GM19467 (cell line): Measurements from ENCODE around the gene KCNJ6.
"Not testable (repeated sequence)": the region's sequence is repeated elsewhere in the genome, so short reads cannot be mapped to it uniquely, and the experiment has no call there.

Experiments used
- ATAC-seq: cut with Tn5 transposase; IDR thresholded peaks from one replicate; pipeline ENCODE4 v1.9.1; 2021; ENCODE audit warnings: mild to moderate bottlenecking, moderate library complexity; ENCODE audit not compliant: unreplicated experiment

The KCNJ6 gene

GRCh38 chr21:37622755-37623154 is 293.5 kb downstream of the KCNJ6 start:
- ATAC-seq: no peak

DNA sequence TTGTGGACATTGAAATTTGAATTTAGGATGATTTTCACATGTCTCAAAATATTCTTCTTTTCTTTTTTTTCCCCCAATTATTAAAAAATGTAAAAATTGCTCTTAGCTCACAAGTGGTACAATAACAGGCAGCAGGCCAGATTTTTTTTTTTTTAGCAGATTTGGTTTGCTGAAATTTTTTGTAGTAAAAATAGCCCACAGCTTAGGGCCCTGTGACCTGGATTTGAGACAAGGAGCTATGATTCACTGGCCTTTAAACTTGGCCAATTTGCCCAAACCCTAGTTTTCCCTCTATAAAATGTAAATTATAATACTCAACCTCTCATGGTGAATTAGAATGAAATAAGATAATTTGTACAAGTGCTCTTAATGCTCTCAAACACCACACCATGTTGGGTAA is 295.9 kb downstream of the KCNJ6 start:
- ATAC-seq: no peak

GRCh38 chr21:37619464-37619974 is 296.7 kb downstream of the KCNJ6 start:
- no peak for ATAC-seq

- ATAC-seq: no peak
These were observed 298.2 kb downstream of the KCNJ6 start for GRCh38 chr21:37618081-37618480.

DNA sequence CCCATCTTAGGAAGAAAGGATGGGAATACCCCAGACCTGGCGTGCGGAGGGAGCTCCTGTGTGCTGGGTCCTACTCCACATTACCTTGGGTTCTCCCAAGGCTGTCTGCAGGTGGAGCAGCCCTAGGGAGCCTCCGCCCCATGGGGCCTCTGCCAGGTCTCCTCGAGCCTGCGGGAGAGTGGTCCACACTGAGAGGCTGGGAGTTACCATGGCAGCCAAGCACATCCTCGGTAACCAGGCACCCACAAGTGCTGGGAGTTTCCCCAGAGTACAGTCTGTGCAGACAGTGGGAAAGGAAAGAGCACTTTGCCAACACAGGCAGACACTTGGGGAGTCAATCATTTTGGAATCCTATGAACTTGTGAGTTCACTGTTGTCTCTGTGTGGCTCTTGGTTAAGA is 300.3 kb downstream of the KCNJ6 start:
- ATAC-seq: no peak

- no peak for ATAC-seq
These were observed 301.8 kb downstream of the KCNJ6 start for GRCh38 chr21:37614351-37614875.

DNA sequence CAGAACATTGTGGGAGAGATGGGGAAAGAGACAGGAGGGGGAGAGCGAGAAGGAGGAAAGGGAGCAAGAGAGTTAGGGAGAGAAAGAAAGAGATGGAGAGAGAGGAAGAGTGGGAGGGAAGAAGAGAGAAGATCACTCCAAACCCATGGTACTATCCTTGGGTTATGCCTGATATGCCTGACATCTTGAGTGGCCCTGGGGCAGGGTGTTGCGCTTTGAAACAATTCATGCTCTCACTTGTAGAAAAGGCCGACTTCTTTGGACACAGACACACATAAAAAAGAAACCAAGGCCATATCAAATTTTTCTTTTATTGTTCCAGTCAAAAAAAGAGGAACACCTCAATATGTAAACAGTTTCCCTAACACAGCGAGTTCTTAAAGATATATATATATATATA is 309.2 kb downstream of the KCNJ6 start:
- no peak for ATAC-seq

GRCh38 chr21:37606549-37606948 is 309.7 kb downstream of the KCNJ6 start:
- ATAC-seq: no peak

- ATAC-seq: no peak
These were observed 311.3 kb downstream of the KCNJ6 start for GRCh38 chr21:37605006-37605405.

DNA sequence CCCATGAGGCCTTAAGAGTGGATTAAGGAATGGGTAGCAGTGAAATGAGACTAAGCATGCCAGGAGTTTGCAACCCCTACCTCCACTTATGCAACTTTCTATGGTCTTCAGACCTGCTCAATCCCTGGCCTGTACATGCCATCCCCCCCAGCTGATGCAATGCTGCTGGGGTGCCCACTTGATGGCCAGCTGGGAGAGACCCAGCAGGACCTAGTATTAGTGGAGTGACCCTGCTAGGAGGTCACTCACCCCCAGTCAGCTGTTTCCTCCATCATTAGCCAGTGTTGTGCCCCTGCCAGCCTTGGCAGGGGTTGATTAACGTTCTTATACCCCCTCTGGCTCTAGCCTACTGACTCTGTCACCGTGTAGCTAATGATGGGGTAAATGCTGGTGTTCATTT is 313.1 kb downstream of the KCNJ6 start:
- ATAC-seq: no peak

GRCh38 chr21:37601915-37602314 is 314.3 kb downstream of the KCNJ6 start:
- no peak for ATAC-seq

DNA sequence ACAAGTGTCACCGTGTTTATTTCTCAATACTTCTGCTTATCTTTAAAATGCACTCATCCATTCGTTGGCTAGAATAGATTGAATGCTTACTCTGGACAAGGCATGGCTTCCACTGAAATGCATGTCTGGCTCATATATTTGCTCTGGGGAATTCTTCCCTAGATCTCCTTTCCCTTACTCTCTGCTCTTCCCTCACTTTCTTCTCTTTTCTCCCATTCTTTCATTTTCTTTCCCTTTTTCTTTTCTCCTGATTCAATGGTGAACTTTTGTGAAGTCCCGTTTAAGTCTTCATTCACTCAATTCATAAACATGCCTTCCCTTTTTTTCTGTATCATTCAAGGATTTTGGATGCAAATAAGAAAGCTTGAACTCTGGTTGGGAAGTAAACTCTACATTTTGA is 315.2 kb downstream of the KCNJ6 start:
- no peak for ATAC-seq

DNA sequence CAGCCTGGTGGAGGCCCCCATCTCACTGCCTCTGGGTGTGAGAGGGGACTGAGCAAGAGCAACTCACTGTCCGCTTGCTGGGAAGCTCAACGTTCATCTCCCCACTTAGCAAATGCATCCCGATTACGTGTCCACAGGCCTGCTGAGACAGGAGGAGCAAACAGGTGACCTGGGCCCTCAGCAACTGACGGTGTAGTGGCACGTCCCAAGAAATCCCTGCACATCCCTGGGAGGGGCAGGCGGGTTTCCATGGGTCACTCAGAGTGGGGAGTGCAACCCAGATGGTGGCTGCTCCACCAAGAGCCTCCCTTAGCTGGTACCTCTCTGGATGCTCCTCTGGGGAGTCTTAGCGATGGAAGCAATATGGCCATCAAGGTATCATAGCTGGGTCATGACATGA is 320.3 kb downstream of the KCNJ6 start:
- ATAC-seq: no peak

- no peak for ATAC-seq
These were observed 321.7 kb downstream of the KCNJ6 start for GRCh38 chr21:37594472-37594951.

- ATAC-seq: no peak
These were observed 322.4 kb downstream of the KCNJ6 start for GRCh38 chr21:37593740-37594471.

GRCh38 chr21:37593015-37593414 is 323.2 kb downstream of the KCNJ6 start:
- no peak for ATAC-seq

GRCh38 chr21:37592496-37592895 is 323.8 kb downstream of the KCNJ6 start:
- ATAC-seq: no peak

DNA sequence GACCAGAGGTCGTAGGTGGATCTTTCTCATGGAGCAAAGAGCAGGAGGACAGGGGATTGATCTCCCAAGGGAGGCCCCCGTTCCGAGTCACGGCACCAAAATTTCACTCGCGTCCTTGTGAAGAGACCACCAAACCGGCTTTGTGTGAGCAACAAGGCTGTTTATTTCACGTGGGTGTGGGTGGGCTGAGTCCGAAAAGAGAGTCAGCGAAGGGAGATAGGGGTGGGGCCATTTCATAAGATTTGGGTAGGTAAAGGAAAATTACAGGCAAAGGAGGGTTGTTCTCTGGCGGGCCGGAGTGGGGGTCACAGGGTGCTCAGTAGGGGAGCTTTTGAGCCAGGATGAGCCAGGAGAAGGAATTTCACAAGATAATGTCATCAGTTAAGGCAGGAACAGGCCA is 324.3 kb downstream of the KCNJ6 start:
- ATAC-seq: not testable (repeated sequence)

GRCh38 chr21:37590836-37591235 is 325.4 kb downstream of the KCNJ6 start:
- not testable (repeated sequence) for ATAC-seq

DNA sequence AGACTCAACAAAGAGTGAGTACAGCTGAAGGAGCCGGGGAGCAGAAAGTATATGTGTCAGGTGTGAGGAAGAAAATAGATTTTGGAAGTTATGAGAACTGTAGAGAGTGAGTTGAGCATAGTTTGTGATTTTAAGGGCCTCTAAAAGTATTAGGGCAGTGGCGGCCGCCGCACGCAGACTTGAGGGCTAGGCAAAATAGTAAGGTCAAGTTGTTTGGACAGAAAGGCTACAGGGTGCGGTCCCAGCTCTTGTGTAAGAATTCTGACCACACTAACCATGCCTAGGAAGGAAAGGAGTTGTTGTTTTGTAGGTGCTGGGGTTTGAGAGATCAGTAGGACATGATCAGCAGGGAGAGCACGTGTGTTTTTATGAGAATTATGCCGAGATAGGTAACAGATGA is 327.6 kb downstream of the KCNJ6 start:
- ATAC-seq: not testable (repeated sequence)

DNA sequence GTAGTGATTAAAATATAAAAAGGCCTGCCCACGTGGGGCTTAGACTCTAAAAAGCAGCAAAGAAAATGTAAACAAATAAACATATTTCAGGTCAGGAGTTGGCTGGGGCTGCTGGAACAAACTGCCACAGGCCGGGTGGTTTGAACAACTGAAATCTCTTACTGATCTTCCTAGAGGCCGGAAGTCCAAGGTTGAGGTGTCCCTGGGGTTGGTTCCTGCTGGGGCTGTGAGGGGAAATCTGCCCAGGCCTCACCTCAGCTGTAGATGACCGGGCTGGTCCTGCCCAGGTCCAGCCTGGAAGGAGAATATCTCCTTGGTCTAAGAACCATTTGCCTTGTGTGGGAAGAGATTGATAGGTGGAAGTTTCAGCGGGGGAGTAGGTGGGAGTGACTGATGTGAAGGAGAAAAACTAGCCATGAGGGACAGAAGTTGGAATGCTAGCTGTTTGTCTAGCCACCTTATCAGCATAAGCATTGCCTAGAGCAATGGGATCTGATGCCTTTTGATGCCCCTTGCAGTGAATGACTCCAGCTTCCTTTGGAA is 328.6 kb downstream of the KCNJ6 start:
- no peak for ATAC-seq

GRCh38 chr21:37587203-37587602 is 329.1 kb downstream of the KCNJ6 start:
- no peak for ATAC-seq
